ENCODE measurements around the gene MIF.
A peak's percentile ranks its signal among the peaks of the same experiment; 100 is the strongest.
"Not testable (repeated sequence)": the region's sequence is repeated elsewhere in the genome, so short reads cannot be mapped to it uniquely, and the experiment has no call there.

The MIF gene

GRCh38 chr22:23910496-23911190 is 16.5 kb downstream of the MIF start:
- no peak overlapping the region for H3K4me3 ChIP-seq (ENCODE audit: control insufficient read depth, low read depth, low read length)
- no peak for TF ChIP-seq CTCF (IDR thresholded peaks at IDR 0.05; ENCODE audit: control insufficient read depth, insufficient read depth, low read depth, low read length, missing control alignments)
- DNase-seq (ENCODE audit: low read depth): no peak

- no peak for TF ChIP-seq CTCF (IDR thresholded peaks at IDR 0.05; ENCODE audit: control insufficient read depth, insufficient read depth, low read depth, low read length, missing control alignments)
- no peak for DNase-seq (ENCODE audit: low read depth)
- no peak overlapping the region for H3K4me3 ChIP-seq (ENCODE audit: control insufficient read depth, low read depth, low read length)
These were observed 17.3 kb downstream of the MIF start for GRCh38 chr22:23911318-23911980.

- H3K4me3 ChIP-seq (ENCODE audit: control insufficient read depth, low read depth, low read length): no peak overlapping the region
- no peak for TF ChIP-seq CTCF (IDR thresholded peaks at IDR 0.05; ENCODE audit: control insufficient read depth, insufficient read depth, low read depth, low read length, missing control alignments)
- DNase-seq (ENCODE audit: low read depth): no peak
These were observed 18.2 kb downstream of the MIF start for GRCh38 chr22:23912293-23912903.

- peak overlapping the region; percentile 56 for H3K4me3 ChIP-seq (ENCODE audit: control insufficient read depth, low read depth, low read length)
- no peak for TF ChIP-seq CTCF (IDR thresholded peaks at IDR 0.05; ENCODE audit: control insufficient read depth, insufficient read depth, low read depth, low read length, missing control alignments)
- no peak for DNase-seq (ENCODE audit: low read depth)
These were observed 19.1 kb downstream of the MIF start for GRCh38 chr22:23913306-23913660.

- H3K4me3 ChIP-seq (ENCODE audit: control insufficient read depth, low read depth, low read length): peak overlapping the region; percentile 56
- no peak for TF ChIP-seq CTCF (IDR thresholded peaks at IDR 0.05; ENCODE audit: control insufficient read depth, insufficient read depth, low read depth, low read length, missing control alignments)
- peak; percentile 92 for DNase-seq (ENCODE audit: low read depth)
These were observed 19.6 kb downstream of the MIF start for GRCh38 chr22:23913661-23914353.

- no peak for TF ChIP-seq CTCF (IDR thresholded peaks at IDR 0.05; ENCODE audit: control insufficient read depth, insufficient read depth, low read depth, low read length, missing control alignments)
- H3K4me3 ChIP-seq (ENCODE audit: control insufficient read depth, low read depth, low read length): no peak overlapping the region
These were observed 21.1 kb downstream of the MIF start for GRCh38 chr22:23915290-23915689.

GRCh38 chr22:23920267-23920611 is 26.1 kb downstream of the MIF start:
- not testable (repeated sequence) for DNase-seq (ENCODE audit: low read depth); H3K4me3 ChIP-seq (ENCODE audit: control insufficient read depth, low read depth, low read length)

More at GRCh38 chr22:23915290-23915689, 21.1 kb downstream of the MIF start:
- DNase-seq (ENCODE audit: low read depth): no peak

- H3K4me3 ChIP-seq (ENCODE audit: control insufficient read depth, low read depth, low read length); DNase-seq (ENCODE audit: low read depth): not testable (repeated sequence)
These were observed 27.5 kb downstream of the MIF start for GRCh38 chr22:23921586-23922201.

All from AG09309 (cell line).